GF-D8 (cell line): ENCODE results near the gene PIGU.
"Not testable (repeated sequence)": the region's sequence is repeated elsewhere in the genome, so short reads cannot be mapped to it uniquely, and the experiment has no call there.

Experiments
- DNase-seq: peaks from one replicate; lab custom pipeline; 2025; lab: John Stamatoyannopoulos, UW

The PIGU gene

GRCh38 chr20:34532756-34533155, 144.1 kb downstream of the PIGU start:
- no peak for DNase-seq

GRCh38 chr20:34532320-34532719, 144.6 kb downstream of the PIGU start:
- DNase-seq, result no peak

- DNase-seq, result no peak
Measured at GRCh38 chr20:34531608-34532265, 145.2 kb downstream of the PIGU start.

GRCh38 chr20:34530342-34530741, 146.6 kb downstream of the PIGU start:
- DNase-seq, result no peak

GRCh38 chr20:34529742-34530141, 147.2 kb downstream of the PIGU start:
- DNase-seq, result no peak

GRCh38 chr20:34528921-34529297, 148.0 kb downstream of the PIGU start:
- DNase-seq, result no peak

GRCh38 chr20:34527016-34527415, 149.9 kb downstream of the PIGU start:
- no peak for DNase-seq

- no peak for DNase-seq
Measured at GRCh38 chr20:34526466-34526865, 150.4 kb downstream of the PIGU start.

- DNase-seq, result no peak
Measured at GRCh38 chr20:34525709-34526416, 151.0 kb downstream of the PIGU start.

GRCh38 chr20:34525342-34525708, 151.6 kb downstream of the PIGU start:
- DNase-seq, result no peak

GRCh38 chr20:34524426-34524825, 152.5 kb downstream of the PIGU start:
- no peak for DNase-seq

- no peak for DNase-seq
Measured at GRCh38 chr20:34522969-34523871, 153.7 kb downstream of the PIGU start.

- DNase-seq, result not testable (repeated sequence)
Measured at GRCh38 chr20:34519841-34520240, 157.1 kb downstream of the PIGU start.

GRCh38 chr20:34518863-34519262, 158.0 kb downstream of the PIGU start:
- DNase-seq, result not testable (repeated sequence)

- no peak for DNase-seq
Measured at GRCh38 chr20:34517114-34517505, 159.8 kb downstream of the PIGU start.

- DNase-seq, result peak; percentile 66
Measured at GRCh38 chr20:34516247-34517113, 160.4 kb downstream of the PIGU start, which contains the start of gene DYNLRB1. TSS of gene DYNLRB1 (plus strand) at chr20:34516422. CDS start at chr20:34516459, 37 bp downstream.

GRCh38 chr20:34515484-34516246, 161.2 kb downstream of the PIGU start:
- peak; percentile 27 for DNase-seq

- DNase-seq, result no peak
Measured at GRCh38 chr20:34514897-34515483, 161.9 kb downstream of the PIGU start.

GRCh38 chr20:34514034-34514433, 162.9 kb downstream of the PIGU start:
- not testable (repeated sequence) for DNase-seq

GRCh38 chr20:34512955-34513419, 163.9 kb downstream of the PIGU start:
- DNase-seq, result no peak
